Umbilical cord (tissue), 2 donors: ENCODE data around the gene TRAF5. TPM values are rescaled to one million over a fixed set of nuclear protein-coding genes. Genes with fewer than 3 reads are reported as not detected.
"Not testable (repeated sequence)": the region's sequence is repeated elsewhere in the genome, so short reads cannot be mapped to it uniquely, and the experiment has no call there.

ENCODE experiments used
- DNase-seq: peaks from one replicate; pipeline ENCODE4 v3.0.0-alpha.2; 2015; ENCODE audit warnings: low spot score
- total RNA-seq: library from RNA; depleted of rRNA; stranded (reverse); fragments of >200 nt; gene quantifications from one replicate; pipeline ENCODE4 v1.2.3, GENCODE V29; 2014; ENCODE audit warnings: low replicate concordance; ENCODE audit not compliant: insufficient read depth

The TRAF5 gene
- total RNA-seq, result 65.0 TPM

- DNase-seq, result peak; percentile 57
Observed at GRCh38 chr1:211326528-211327345, at the start of gene TRAF5. TSS of gene TRAF5 (plus strand) at chr1:211326833. CDS start at chr1:211353240, 26,407 bp downstream.

GRCh38 chr1:211279340-211279739, 47.3 kb upstream of the TRAF5 start:
- no peak for DNase-seq

GRCh38 chr1:211280910-211281309, 45.7 kb upstream of the TRAF5 start:
- DNase-seq, result no peak

GRCh38 chr1:211281320-211282022, 45.2 kb upstream of the TRAF5 start:
- DNase-seq, result no peak

GRCh38 chr1:211282023-211282373, 44.6 kb upstream of the TRAF5 start:
- no peak for DNase-seq

GRCh38 chr1:211285196-211285595, 41.4 kb upstream of the TRAF5 start:
- no peak for DNase-seq

- no peak for DNase-seq
Observed at GRCh38 chr1:211287218-211287617, 39.4 kb upstream of the TRAF5 start.

GRCh38 chr1:211292411-211292810, 34.2 kb upstream of the TRAF5 start:
- DNase-seq, result no peak

GRCh38 chr1:211296396-211296795, 30.2 kb upstream of the TRAF5 start:
- no peak for DNase-seq

GRCh38 chr1:211305044-211305443, 21.6 kb upstream of the TRAF5 start:
- no peak for DNase-seq

- DNase-seq, result no peak
Observed at GRCh38 chr1:211309617-211310016, 17.0 kb upstream of the TRAF5 start.

- no peak for DNase-seq
Observed at GRCh38 chr1:211313392-211313791, 13.2 kb upstream of the TRAF5 start.

GRCh38 chr1:211318576-211319280, 7.9 kb upstream of the TRAF5 start:
- DNase-seq, result no peak

GRCh38 chr1:211319892-211320291, 6.7 kb upstream of the TRAF5 start:
- no peak for DNase-seq

- no peak for DNase-seq
Observed at GRCh38 chr1:211320980-211321379, 5.7 kb upstream of the TRAF5 start.

- not testable (repeated sequence) for DNase-seq
Observed at GRCh38 chr1:211321646-211322045, 5.0 kb upstream of the TRAF5 start.

- DNase-seq, result peak; percentile 60
Observed at GRCh38 chr1:211323156-211324063, 3.2 kb upstream of the TRAF5 start.

GRCh38 chr1:211324992-211325775, 1.4 kb upstream of the TRAF5 start:
- DNase-seq, result no peak

GRCh38 chr1:211326140-211326527, 499 bp upstream of the TRAF5 start:
- no peak for DNase-seq

GRCh38 chr1:211327346-211327921, 801 bp downstream of the TRAF5 start:
- peak; percentile 73 for DNase-seq
